ENCODE results near the gene FOXC2. TPM values are rescaled to one million over a fixed set of nuclear protein-coding genes. Genes with fewer than 3 reads are reported as not detected.

The FOXC2 gene
- total RNA-seq = 1 to 10 TPM in 1 of 4 donors, under 1 TPM in 3; 0.40 to 1.5 (median 0.50) TPM

- 1% methylated on average over 18 to 19 of the region's 30 CpGs for WGBS, 2 donors (ENCODE audit: low coverage in 1 of 2)
- H3K9me3 ChIP-seq = no peaks in the 10 kb centered on the region
- no peaks in the 10 kb centered on the region for H3K36me3 ChIP-seq
- peak; percentile 68 for ATAC-seq
- peaks cover 0 to 43% (median 4%) of the 10 kb centered on the region in 3 donors for H3K4me1 ChIP-seq
- peak within 1 kb of the TSS in 3 of 4 donors; percentile 40 to 69 (median 66) for H3K27ac ChIP-seq
- peaks cover 98% of the 10 kb centered on the region for H3K27me3 ChIP-seq
- no peak for TF ChIP-seq POLR2AphosphoS5 (IDR thresholded peaks at IDR 0.05)
- no peak for TF ChIP-seq CTCF (IDR thresholded peaks at IDR 0.05)
- TF ChIP-seq POLR2A (IDR thresholded peaks at IDR 0.05) = no peak
- TF ChIP-seq EP300 (IDR thresholded peaks at IDR 0.05) = no peak
- peak within 1 kb of the TSS in 1 of 2 donors; percentile 42 for H3K4me3 ChIP-seq
Measured at GRCh38 chr16:86566601-86566965, at the start of gene FOXC2. Gene FOXC2 (plus strand): TSS chr16:86566829. CDS start chr16:86567336, 507 bp downstream.

GRCh38 chr16:86517033-86517432 is 49.6 kb upstream of the FOXC2 start:
- H3K36me3 ChIP-seq = peaks cover 0 to 16% of the 10 kb centered on the region in 2 donors
- TF ChIP-seq CTCF (IDR thresholded peaks at IDR 0.05) = peak in 1 of 4 experiments; percentile 11
- no peak for TF ChIP-seq POLR2A (IDR thresholded peaks at IDR 0.05)
- ATAC-seq = no peak
- H3K27me3 ChIP-seq = peaks cover 23% of the 10 kb centered on the region
- peaks cover 0 to 62% (median 13%) of the 10 kb centered on the region in 3 donors for H3K4me1 ChIP-seq
- peak overlapping the region; percentile 70 to 99 (median 94) for H3K27ac ChIP-seq
- peak overlapping the region; percentile 46 to 89 for H3K4me3 ChIP-seq
- H3K9me3 ChIP-seq = no peaks in the 10 kb centered on the region
- WGBS, 2 donors (ENCODE audit: low coverage in 1 of 2) = 8 to 78% methylated on average over 2 to 5 of the region's 9 CpGs

GRCh38 chr16:86517652-86518258 is 48.9 kb upstream of the FOXC2 start:
- 0 to 13% methylated on average over 3 of the region's 17 CpGs for WGBS, 2 donors (ENCODE audit: low coverage in 1 of 2)
- TF ChIP-seq POLR2AphosphoS5 (IDR thresholded peaks at IDR 0.05) = peak; percentile 81
- TF ChIP-seq EP300 (IDR thresholded peaks at IDR 0.05) = no peak
- TF ChIP-seq CTCF (IDR thresholded peaks at IDR 0.05) = peak in 3 of 4 experiments; percentile 88 to 93 (median 93)
- TF ChIP-seq POLR2A (IDR thresholded peaks at IDR 0.05) = peak in 1 of 2 donors; percentile 21
- Histone ChIP-seq H3K27ac (peak overlapping the region; percentile 70 to 99 (median 94)), H3K4me3 (peak overlapping the region in 1 of 2 donors; percentile 89), H3K4me1 (peaks cover 0 to 56% (median 13%) of the 10 kb centered on the region in 3 donors), H3K9me3 (no peaks in the 10 kb centered on the region), H3K27me3 (peaks cover 25% of the 10 kb centered on the region), H3K36me3 (peaks cover 0 to 12% of the 10 kb centered on the region in 2 donors)
- ATAC-seq = peak; percentile 73

GRCh38 chr16:86519007-86519648 is 47.5 kb upstream of the FOXC2 start:
- Histone ChIP-seq H3K9me3 (no peaks in the 10 kb centered on the region), H3K27ac (peak overlapping the region in 3 of 4 donors; percentile 90 to 99 (median 99))

More at GRCh38 chr16:86519007-86519648, 47.5 kb upstream of the FOXC2 start:
- Histone ChIP-seq H3K4me1 (peaks cover 0 to 56% (median 13%) of the 10 kb centered on the region in 3 donors), H3K27me3 (peaks cover 25% of the 10 kb centered on the region), H3K36me3 (no peaks in the 10 kb centered on the region), H3K4me3 (no peak overlapping the region)
- no peak for TF ChIP-seq CTCF (IDR thresholded peaks at IDR 0.05)
- ATAC-seq = no peak
- WGBS, 2 donors (ENCODE audit: low coverage in 1 of 2) = no CpG with 5 or more reads among the region's 16 CpGs
